ENCODE data around the gene PCMT1.

GRCh38 chr6:149761438-149761837, 11.9 kb downstream of the PCMT1 start:
- no peak for TF ChIP-seq GATA2 (IDR thresholded peaks at IDR 0.05; ENCODE audit: low read depth, low read length)
- TF ChIP-seq GATA3 (IDR thresholded peaks at IDR 0.05; ENCODE audit: low read depth, low read length): no peak

Data from SH-SY5Y (cell line).